Left lobe of liver (tissue), 2 donors: ENCODE data around the gene RCAN2. TPM values are rescaled to one million over a fixed set of nuclear protein-coding genes. Genes with fewer than 3 reads are reported as not detected.

Experiments
- ATAC-seq: fragments of 200-7000 bp; cut with Tn5 transposase; one replicate; pipeline ENCODE4 v1.9.1; 2020; ENCODE audit warnings: mild to moderate bottlenecking, moderate library complexity
- DNase-seq: peaks from one replicate; pipeline ENCODE4 v3.0.0-alpha.2; 2020; ENCODE audit warnings: low spot score
- total RNA-seq: library from RNA; stranded (reverse); gene quantifications from one replicate; pipeline ENCODE4 v1.2.1, GENCODE V29; 2021
- donor health status: DM: no; HTN: no; CAD: no; lungs with moderate emphysema.
- donor health status: DM: no; HTN: yes; CAD: no.

RCAN2 gene
- total RNA-seq, 1 donor from 2014 or later: 1.2 TPM

DNA sequence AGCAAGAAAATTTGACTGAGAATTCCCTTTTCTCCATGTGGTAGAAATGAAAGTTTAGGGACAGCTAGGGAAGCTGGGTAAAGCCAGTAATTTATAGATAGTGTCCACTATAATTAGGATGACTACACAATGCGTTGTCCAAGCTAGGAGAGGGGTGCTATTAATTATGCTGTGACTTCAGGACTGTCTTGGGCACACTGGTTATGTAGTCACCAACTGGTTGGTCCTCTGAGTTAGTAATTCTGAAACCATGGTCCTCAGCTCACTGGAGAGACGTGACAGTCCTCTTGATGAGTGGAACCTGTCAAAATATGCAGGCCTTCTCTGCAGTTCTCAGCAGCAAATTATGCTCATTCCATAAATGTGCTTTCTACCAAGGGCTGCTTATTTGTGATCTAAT, 225.9 kb downstream of the RCAN2 start:
- ATAC-seq (no peak), DNase-seq (no peak)

DNA sequence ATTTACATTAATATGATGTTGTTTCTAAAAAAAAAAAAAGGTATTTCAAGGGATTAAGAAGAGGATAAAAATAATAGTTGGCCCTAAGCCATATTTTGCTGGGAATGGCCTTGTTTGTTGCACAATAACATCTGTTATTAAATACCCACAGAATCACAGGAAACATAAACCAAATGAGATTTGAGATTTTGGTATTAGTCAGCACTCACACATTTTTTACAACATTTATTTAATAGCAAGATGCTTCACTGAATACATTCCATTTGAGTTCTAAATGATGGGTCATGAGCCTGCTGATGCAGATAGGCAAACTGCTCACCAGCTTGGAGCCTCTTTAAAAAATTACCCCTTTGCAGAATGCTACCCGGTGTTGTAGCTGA, 227.6 kb downstream of the RCAN2 start:
- no peak for DNase-seq

DNA sequence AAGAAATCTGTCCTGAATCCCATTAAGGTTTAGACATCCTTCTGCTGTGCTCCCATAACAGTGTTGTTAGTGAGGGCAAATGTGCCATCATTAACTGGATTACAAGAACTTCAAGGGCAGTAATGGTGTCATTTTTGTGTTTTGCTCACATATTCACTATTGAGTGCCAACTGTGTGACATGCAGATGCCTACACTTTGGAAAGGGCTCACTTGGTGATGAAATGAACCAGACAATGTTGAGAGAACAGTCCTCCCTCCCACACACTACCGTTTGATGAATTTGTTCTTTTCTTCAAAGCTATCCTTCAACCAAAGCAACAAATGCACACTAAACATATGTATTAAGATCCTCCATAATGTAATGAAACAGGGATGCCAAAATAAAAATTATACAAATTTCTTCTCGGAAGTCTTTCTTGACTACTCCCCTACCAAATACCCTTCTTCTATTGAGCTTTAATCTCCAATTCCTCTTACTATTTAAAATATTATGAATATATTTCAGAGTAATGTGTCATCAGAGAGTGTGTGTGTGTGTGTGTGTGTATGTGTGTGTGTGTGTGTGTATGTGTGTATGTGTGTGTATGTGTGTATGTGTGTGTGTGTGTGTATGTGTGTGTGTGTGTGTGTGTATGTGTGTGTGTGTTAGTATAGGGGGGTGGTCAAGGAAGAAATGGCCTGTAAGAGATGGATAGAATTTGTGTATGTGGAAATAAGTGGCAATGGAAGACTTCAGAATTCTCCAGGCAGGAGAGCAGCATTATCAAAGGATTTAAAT, 228.1 kb downstream of the RCAN2 start:
- ATAC-seq (no peak), DNase-seq (no peak)

More for the DNA sequence above, 227.6 kb downstream of the RCAN2 start:
- ATAC-seq: no peak

GRCh38 chr6:46258249-46258648, 233.0 kb downstream of the RCAN2 start:
- no peak for DNase-seq

DNA sequence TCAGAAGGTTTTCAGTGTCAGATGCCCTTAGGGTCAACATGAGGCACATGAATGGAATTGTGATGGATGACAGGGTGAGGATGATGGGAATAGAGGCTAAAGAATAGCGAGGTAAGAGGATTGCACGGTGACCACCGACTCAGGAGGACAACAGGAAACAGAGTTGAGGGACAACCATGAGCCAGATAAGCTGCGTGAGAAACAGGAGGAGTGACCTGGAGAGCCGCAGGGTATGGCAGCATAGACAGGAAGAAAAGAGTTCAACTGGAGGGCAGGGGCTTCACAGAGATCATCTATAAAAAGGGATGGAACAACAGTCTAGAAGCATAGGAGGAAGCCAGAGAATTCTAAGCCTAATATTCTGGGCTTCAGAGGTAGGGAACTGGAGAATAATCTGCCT, 235.7 kb downstream of the RCAN2 start:
- ATAC-seq (peak; percentile 24), DNase-seq (no peak)

More at GRCh38 chr6:46258249-46258648, 233.0 kb downstream of the RCAN2 start:
- no peak for ATAC-seq

GRCh38 chr6:46254946-46255345, 236.3 kb downstream of the RCAN2 start:
- ATAC-seq (no peak), DNase-seq (no peak)

DNA sequence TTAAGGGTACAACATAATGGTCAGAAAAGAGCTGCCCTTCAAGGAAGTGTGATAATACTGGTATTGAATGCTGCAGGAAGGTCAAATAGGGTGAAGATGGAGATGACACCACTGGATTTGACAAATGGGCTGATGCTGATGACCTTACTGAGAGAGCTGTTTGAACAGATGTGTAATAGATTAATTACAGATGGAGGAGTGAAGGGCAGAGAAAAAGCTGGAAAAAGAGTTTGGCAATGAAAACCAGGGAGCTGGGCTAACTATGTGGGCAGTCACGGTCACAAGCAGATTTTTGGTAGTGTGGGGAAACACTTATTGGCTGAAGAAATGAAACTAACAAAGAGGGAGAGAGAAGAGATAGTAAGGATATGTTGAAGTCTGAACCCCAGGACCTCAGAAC, 236.9 kb downstream of the RCAN2 start:
- DNase-seq (no peak), ATAC-seq (no peak)

- ATAC-seq: no peak
- DNase-seq: no peak
These were observed 239.5 kb downstream of the RCAN2 start for GRCh38 chr6:46251583-46252339.

GRCh38 chr6:46248143-46248542, 243.1 kb downstream of the RCAN2 start:
- DNase-seq (no peak), ATAC-seq (no peak)

DNA sequence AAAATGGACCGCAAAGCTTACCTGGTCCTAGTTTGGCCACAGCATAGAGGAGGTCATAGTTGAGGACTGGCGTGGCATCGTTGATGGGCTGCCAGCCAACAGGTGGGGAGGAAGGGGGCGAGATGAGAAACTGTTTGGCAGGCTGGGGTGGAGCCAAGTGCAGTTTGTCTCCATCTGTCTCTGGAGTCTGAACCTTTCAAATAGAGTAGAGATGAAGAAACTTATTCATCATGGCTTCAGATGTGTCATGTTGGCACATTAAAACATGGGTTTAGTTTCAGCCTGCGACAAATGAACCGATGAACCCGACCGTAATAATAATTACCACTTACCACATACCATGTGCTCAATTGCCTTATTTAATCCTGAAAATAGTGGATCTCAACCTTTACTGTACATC, 244.5 kb downstream of the RCAN2 start:
- ATAC-seq (no peak), DNase-seq (no peak)

DNA sequence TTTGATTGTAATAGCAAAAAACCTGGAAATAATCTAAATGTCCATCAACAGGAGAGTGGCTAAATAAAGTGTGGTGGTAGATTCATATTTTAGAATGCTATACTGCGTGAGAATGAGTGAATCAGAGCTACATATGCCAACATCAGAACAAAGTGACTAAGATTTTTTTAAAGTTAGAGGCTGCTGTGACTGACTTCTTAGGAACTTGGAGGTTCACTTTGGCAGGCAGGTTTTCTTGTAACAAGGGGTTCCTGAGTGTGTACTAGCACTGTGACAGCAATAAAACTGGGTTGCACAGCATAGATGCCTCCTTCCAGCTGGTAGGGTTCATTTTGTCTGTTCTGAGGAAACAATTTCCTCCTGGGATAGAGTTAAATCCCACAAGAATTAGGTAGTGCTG, 245.2 kb downstream of the RCAN2 start:
- ATAC-seq (no peak), DNase-seq (no peak)

- ATAC-seq: no peak
- DNase-seq: no peak
These were observed 246.6 kb downstream of the RCAN2 start for GRCh38 chr6:46244670-46245069.

GRCh38 chr6:46243754-46244153, 247.5 kb downstream of the RCAN2 start:
- no peak for ATAC-seq
- no peak for DNase-seq

GRCh38 chr6:46242921-46243320, 248.3 kb downstream of the RCAN2 start:
- DNase-seq (no peak), ATAC-seq (no peak)

GRCh38 chr6:46240866-46241565, 250.2 kb downstream of the RCAN2 start:
- DNase-seq (no peak), ATAC-seq (no peak)

- no peak for ATAC-seq
- DNase-seq: no peak
These were observed 254.5 kb downstream of the RCAN2 start for GRCh38 chr6:46236752-46237151.

DNA sequence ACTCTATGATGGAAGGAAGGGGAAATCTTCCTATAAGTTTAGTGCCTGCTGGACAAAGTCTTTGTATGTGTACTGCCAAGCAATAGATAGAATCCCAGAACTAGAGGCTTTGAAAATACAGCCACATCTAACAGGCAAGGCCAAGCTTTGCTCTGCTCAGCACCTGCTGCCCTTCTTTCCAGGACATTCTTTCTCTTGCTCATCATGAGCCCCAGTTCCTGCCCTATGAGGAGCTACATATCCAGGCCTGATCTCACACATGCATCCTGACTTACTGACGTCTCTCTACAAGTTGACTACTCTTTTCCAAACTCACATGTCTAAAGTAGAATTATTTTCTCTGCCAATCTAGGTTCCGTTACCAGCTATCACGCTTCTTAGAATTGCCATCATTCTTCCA, 256.0 kb downstream of the RCAN2 start:
- DNase-seq: no peak

DNA sequence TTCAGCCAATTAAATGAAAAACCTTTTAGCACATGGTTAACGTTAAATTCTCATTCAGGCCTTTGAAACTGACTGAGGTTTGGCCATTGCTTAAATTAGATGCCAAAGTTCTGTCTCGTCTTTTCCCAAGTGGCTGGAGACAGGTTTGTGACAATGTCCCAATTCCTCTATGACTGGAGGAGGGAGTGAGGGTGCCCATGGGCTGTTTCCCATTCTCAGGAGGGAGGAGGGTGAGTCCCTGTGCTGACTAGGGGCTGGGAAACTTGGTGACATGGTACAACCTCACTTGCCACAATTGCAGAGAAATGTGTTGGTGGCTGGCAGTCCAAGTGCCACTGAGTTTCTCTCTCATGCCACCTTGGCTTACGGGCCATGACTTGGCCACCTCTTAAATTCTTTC, 256.5 kb downstream of the RCAN2 start:
- no peak for ATAC-seq
- no peak for DNase-seq

More for the DNA sequence above, 256.0 kb downstream of the RCAN2 start:
- ATAC-seq: no peak

GRCh38 chr6:46234156-46234556, 257.1 kb downstream of the RCAN2 start:
- DNase-seq (no peak), ATAC-seq (no peak)

- DNase-seq (no peak), ATAC-seq (no peak)
These were observed 258.1 kb downstream of the RCAN2 start for GRCh38 chr6:46233129-46233528.

DNA sequence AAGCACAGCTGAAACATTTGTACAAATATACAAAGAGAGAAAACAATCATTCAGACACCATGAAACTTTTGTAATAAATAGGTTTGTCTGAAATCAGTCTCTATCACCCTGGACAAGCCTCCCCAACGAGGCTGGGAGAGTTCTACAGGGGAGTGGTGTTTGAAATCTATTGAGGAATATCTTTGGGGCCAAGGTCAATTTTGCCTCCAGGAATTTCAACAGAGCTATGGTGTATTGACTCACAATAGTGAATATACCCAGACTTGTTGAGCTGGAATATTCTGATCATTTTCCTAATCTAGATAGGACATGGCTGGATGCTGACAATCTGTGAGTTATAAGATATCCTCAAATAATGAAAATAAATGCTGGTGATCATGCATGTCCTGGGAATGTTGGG, 269.0 kb downstream of the RCAN2 start:
- ATAC-seq: peak; percentile 42
- no peak for DNase-seq
